PFSK-1 (cell line): ENCODE data around the gene CTSH.

Source experiments
- REST ChIP-seq, 2 experiments: IDR thresholded peaks; 2 replicates each; pipeline versions ENCODE4 v1.6.1 to v1.8.0; 2011 to 2012; ENCODE audit warnings: low read depth in 2 of 2, low read length in 2 of 2, control low read depth in 1 of 2, inconsistent platforms in 1 of 2, mild to moderate bottlenecking in 1 of 2, moderate library complexity in 1 of 2; ENCODE audit not compliant: insufficient read depth in 1 of 2
- SIN3A ChIP-seq: IDR thresholded peaks from 2 replicates; pipeline ENCODE4 v1.6.1; 2012; ENCODE audit warnings: mild to moderate bottlenecking, low read length, moderate library complexity, borderline replicate concordance; ENCODE audit not compliant: insufficient read depth

- no peak for TF ChIP-seq REST (IDR thresholded peaks at IDR 0.05; ENCODE audit: insufficient read depth in 1 of 2, low read depth in 2 of 2, low read length in 2 of 2)
- TF ChIP-seq SIN3A, result no peak
These were observed 49.4 kb downstream of the CTSH start for GRCh38 chr15:78895471-78895870.
